ENCODE results near the gene ZC3H8.

GRCh38 chr2:112275887-112276773 lies 21.3 kb upstream of the ZC3H8 start:
- no peak for TF ChIP-seq EZH2 (IDR thresholded peaks at IDR 0.05; ENCODE audit: insufficient read depth, poor library complexity, severe bottlenecking)
- no peak for TF ChIP-seq EZH2phosphoT487 (IDR thresholded peaks at IDR 0.05; ENCODE audit: insufficient read depth, low read depth)
